ENCODE results near the gene ADAMTS10.
"Not testable (repeated sequence)": the region's sequence is repeated elsewhere in the genome, so short reads cannot be mapped to it uniquely, and the experiment has no call there.

The ADAMTS10 gene

DNA sequence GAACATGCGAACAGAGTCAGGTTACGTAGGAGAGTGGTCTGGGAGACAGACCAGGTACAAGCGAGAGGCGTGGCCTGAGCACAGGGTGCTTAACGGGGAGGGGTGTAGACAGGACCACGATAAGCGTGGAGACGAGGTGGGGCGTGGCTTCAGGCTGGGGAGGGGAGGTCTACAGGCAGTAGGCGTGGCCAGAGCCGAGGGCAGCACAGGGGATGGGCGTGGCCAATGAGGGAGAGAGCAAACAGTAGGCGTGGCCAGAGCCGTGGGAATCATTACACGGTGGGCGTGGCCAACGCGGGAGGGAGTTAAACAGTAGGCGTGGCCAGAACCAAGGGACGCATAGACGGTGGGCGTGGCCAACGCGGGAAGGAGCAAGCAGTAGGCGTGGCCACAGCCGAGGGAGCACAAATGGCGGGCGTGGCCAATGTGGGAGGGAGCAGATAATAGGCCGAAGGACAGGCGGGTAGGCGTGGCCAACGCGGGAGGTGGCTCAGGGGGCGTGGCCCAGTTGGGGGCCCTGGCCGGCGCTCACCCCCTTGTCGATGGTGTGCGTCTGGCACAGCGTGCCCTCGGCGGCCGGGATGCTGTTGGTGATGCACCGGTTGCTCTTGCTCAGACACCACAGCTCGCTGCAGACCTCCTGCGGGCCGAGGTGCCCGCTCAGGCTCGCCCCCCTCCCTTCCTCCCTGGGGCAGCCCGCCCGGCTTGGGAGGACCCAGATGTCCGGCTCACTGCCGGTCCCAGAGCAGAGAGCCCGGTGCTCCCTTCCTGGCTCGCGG, 18.1 kb downstream of the ADAMTS10 start:
- peak; percentile 75 for DNase-seq (ENCODE audit: low read depth)

DNA sequence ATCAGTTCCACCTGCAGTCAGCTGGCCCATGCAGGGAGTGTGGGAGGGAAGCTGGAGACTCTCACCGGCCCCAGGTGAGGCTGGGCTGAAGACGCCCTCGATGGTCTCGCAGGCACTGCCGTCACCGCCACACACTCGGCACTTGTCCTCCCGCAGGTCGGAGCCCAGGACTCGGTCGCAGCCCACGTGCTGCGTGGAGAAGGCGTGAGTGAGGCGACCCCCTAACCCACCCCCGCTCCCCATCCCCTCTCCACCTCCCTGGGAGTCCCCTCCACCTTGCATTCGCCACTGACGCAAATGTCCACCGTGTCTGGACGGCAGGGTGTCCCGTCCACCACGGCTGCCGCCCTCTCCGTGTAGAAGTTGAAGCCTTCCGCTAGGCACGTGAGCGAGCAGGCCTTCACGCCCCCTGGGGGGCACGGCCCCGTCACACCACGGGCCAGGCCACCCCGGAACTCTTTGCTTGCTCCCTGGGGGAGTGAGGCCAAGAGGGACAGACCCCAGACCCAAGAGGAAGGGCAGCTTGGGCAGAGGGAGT, 21.3 kb downstream of the ADAMTS10 start:
- DNase-seq (ENCODE audit: low read depth): no peak

DNA sequence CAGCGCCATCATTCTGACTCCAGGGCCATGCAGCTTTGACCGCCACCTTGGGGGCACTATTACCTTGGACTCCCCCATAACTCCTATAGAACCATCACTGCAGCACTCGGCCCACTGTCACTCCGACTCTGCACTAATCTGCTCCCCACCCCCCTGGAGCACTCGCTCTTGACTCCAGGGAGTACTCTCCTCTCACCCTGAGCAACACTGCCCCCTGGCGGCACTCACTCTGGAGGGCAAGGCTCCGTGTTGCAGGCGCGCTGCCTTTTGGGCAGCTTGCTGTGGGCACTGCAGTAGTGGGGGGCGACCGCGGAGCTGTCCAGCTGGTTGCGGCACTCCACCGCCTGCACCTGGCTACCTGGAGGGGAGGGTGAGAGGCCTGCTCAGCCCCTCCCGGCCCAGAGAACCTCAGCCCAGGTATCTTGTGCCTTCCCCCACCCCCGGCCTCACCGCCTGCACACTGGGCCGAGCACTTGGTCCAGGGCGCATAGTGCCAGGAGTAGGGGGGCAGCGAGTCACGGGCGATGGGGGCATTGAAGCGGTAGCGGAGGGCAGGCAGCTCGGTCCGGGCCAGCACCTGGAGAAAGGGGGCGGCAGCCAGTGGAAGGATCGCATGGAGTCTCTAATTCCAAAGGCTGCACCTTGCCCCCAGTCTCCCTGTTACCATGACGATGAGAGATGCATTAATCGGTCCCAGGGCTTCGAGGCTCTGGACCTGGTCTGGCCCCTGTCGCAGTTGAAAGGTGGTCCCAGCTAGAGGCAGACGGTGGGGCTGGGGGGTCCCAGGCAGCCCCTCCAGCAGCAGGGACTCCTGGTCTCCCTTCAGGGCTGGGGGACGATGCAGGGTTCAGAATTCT, 24.4 kb downstream of the ADAMTS10 start:
- peak; percentile 64 for DNase-seq (ENCODE audit: low read depth)

DNA sequence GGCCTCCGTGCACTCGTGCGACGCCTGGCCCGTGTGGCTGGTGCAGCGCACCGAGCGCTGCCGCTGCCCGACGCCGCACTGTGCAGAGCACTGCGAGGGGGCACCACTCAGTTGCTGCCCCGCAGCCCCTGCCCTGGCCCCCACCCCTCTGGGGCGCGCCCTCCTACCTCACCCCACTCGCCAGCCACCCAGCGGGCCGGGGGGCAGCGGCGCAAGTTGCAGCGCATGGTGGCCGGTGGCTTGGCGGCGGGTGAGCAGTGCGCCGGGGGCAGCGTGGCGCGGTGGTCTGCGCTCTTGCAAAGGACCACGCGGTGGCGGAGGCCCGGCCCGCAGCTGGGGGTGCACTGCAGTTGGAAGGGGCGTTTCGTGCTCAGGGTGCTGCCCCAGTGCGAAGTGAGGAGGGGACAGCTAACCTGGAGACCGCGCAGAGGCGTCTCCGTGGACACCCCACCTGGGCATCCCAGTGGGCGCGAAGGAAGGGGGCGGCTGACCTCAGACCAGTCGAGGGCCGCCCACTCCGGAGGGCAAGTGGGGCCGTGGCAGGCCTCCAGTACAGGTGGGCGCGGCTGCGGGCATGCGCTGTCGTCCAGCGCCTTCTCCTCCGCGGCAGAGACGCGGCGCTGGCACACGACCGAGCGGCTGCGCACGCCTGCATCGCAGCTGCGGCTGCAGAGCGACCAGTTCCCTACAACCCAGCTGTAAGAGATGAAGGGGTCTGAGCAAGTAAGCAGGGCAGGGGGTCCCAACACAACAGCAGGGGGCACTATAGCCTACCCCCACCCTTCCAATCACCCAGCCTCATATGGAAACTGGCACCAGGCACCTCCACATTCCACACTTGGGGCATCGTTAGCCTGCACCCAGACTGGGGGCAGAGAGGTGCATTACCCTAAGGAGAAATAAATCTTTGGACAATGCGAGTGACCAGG, 25.3 kb downstream of the ADAMTS10 start:
- DNase-seq (ENCODE audit: low read depth): no peak

DNA sequence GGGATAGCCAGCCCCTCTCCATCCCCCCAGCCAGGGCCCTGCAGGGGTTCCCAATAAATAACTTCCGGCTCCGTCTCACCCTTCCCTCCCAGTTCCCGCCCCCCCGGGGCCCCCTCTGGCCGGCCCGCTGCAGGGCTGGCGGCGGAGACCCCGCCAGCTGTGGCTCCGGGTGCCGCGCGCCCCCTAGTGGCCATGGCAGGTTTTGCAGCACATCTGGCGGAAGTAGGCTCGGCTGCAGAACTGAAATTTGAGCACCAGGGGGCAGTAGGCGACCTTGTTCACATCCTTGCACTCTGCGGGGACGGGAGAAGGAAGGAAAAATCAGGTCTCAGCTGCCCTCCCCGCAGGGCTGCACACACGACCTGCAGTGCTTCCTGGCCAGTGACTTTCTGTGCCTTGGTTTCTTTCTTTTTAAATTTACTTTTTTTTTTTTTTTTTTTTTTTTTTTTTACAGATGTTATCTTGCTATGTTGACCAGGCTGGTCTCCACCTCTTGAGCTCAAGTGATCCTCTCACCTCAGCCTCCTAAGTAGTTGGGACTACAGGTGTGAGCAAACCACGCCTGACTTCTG, 29.7 kb downstream of the ADAMTS10 start:
- DNase-seq (ENCODE audit: low read depth): peak; percentile 79

DNA sequence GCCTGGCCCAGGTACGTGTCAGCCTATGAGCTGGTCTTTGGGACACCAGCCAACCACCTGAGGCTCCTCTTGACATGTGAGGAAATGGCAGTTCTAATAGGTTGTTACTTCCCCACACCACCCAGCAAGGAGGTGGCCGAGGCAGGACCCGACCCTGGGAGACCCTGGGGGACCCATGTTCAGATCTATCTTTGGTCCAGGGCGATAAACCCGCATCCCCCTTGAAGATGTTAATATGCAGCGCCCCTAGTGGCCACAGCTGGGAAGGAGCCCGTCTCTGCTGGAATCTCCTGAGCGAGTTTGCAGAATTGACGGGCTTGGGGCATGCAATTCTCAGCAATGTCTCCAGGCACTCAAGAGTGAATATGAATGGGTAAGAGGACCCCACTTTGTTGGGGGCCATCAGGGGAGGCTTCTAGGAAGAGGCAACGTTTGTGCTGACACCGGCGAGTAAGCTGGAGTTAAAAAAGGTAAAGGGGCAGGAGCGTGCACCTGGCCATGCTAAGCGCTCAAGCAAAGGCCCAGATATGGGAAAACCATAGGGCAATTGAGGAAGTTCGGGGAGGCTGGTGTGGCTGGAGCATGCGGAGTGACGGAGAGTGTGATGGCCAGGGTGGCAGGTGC, 31.8 kb downstream of the ADAMTS10 start:
- DNase-seq (ENCODE audit: low read depth): peak; percentile 77

DNA sequence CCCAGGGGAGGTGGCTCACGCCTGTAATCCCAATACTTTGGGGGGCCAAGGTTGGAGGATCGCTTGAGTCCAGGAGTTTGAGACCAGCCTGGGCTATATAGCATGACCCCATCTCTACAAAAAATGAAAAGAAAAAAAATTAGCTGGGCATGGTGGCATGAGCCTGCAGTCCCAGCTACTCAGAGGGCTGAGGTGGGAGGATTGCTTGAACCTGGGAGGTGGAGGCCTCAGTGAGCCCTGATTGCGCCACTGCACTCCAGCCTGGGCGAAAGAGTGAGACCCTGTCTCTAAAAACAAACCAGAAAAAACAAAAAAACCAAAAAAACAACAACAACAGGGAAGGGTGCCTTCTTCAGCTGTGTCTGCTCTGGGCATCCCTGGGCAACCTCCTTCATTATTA, 32.8 kb downstream of the ADAMTS10 start:
- no peak for DNase-seq (ENCODE audit: low read depth)

DNA sequence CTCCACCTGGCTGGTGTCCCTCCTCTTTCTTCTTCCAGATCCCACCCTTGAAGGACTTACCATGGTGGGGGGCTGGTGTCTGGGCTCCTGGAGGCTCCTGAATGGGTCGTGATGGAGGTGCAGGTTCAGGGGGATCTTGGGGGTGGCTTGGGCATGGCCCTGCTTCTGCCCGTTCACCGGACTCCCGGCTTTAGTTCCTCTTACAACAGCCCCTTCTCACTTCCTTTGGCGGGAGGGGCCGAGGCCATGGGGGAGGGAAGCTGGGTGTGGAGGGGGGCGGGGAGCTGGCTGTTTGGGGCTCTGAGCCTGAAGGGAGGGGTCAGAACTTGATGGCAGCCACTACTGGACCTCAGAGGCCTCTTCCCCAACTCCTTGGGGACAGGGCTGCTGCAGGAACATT, 33.3 kb downstream of the ADAMTS10 start, which contains the start of gene MYO1F:
Gene MYO1F, minus strand, starts transcription at position 196 of the 400 bp plus-strand sequence. Its CDS starts 133 bp downstream, at position 63.
- no peak for DNase-seq (ENCODE audit: low read depth)

DNA sequence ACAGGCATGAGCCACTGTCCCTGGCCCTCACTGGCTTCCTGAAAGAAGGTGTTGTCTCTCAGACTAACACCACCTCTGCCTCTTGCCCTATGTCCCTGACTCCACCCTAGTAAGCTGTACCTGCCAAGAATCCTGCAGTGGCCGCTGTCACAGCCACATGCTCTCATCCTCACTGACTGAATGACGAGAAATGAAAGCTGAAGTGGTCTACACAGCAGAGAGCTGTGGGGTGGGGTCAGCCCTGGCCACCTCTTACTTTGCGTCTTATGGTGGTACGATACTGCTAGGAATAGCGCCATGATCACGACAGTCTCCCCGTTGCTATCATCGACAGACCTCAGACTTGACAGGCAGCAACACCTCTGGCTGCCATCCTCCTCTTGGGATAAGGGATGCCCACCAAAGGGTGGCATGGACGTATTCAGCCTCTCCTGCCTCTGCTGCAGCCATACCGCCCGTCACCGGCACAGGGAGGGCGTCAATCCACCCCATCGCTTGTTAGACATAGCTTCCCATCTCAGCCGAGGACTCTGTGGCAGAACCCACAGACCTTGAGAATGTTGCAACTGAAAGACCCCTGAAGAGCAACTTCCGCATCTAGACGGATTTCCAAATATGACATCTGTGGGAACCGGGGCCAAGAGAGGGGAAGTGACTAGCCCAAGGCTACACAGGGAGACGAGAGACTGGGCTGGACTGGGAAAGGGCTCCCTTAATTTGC, 34.1 kb downstream of the ADAMTS10 start:
- DNase-seq (ENCODE audit: low read depth): no peak

DNA sequence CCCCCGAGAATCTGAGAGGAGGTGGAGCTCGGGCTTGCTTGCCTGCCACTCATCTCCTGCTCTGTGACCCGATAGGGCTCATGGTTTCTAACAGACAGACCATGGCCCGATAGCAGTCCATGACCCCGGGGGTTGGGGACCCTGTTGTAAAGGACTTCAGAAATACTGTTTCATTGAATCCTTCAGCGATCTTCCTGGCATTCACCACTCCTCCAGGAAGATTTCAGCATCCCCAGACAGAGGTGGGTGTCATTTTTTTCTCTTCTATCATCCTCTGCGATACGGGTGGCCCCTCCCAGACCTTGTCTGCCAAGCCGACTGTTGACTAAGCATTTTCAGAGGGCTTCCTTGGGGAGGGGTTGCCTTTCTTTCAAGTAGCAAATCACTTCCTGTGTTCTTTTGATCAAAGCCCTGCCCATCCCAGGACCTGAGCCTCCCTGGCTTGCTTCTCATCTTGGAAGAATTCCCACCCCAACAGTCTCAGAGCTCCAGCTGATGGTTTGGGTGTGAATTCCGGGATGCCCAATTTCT, 35.0 kb downstream of the ADAMTS10 start:
- DNase-seq (ENCODE audit: low read depth): peak; percentile 35

DNA sequence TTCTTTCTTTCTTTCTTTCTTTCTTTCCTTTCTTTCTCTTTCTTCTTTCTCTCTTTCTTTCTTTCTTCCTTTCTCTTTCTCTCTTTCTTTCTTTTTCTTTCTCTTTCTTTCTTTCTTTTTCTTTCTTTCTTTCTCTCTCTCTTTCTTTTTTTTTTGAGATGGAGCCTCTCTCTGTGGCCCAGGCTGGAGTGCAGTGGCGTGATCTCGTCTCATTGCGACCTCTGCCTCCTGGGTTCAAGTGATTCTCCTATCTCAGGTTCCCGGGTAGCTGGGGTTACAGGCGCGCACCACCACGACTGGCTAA, 35.9 kb downstream of the ADAMTS10 start:
- DNase-seq (ENCODE audit: low read depth): not testable (repeated sequence)

DNA sequence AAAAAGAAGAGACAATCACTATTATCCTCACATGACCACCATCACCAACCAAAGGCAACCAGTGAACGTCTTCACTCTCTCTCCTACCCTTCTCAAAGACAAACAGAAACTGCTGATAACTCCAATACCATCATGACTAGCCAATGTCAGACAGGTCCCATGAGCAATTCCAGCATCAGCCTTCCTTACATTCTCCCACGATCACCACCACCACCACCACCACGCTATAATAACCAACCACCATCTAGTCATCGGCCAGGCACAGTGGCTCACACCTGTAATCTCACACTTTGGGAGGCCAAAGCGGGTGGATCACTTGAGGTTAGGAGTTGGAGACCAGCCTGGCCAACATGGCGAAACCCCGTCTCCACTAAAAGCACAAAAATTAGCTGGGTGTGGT, 37.2 kb downstream of the ADAMTS10 start:
- DNase-seq (ENCODE audit: low read depth): no peak

DNA sequence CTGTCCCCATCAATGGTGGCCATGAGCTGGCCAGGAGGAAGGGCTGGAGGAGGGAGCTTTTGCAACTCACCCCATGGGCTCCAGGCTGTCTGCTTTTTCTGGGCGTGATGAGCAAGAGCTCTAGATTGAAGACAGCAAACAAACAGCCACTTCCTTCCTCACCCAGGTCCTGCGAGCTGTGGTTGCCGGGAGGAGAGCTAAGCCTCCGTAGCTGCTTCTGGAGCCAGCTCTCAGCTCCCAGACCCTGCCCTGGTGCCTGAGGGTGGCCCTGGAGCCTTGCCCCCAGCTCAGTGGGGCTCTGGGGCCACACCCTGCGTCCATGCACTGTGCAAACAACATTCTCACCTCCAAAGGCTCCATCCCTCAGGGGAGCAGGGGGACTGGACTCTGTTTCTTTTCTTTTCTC, 39.5 kb downstream of the ADAMTS10 start:
- peak; percentile 91 for DNase-seq (ENCODE audit: low read depth)

DNA sequence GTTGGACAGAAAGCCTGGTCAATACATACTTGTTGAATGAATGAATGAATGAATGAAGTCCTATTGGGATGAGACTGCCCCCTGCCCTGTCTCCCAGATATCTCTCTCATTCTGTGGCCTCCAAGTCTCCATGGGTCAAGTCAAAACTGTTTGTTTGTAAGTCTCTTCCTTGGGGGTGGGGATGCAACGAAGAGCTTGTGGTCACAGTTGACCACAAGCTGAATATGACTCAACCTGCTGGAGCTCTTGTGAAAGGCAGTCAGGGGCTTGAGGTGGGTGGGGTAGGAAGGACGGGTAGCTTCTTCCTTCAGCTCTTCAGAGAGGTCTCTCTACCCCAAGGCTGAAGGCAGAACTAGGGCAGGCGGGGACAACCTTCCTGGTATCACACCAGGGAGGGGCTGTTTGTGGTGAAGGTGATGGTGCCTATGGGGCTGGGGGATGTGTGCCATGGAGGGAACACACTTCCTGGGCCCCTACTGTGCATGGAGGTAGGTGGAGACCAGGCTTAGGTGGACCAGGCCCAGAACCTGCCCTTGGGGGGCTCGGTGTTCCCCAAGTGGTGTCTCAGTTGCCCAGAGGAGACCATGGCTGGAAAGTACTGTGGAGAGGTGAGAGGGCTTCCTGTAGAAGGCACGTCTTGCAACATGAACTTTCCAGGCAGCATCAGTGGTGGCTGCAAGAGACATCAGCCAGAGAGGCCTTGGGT, 41.3 kb downstream of the ADAMTS10 start:
- peak; percentile 96 for DNase-seq (ENCODE audit: low read depth)

DNA sequence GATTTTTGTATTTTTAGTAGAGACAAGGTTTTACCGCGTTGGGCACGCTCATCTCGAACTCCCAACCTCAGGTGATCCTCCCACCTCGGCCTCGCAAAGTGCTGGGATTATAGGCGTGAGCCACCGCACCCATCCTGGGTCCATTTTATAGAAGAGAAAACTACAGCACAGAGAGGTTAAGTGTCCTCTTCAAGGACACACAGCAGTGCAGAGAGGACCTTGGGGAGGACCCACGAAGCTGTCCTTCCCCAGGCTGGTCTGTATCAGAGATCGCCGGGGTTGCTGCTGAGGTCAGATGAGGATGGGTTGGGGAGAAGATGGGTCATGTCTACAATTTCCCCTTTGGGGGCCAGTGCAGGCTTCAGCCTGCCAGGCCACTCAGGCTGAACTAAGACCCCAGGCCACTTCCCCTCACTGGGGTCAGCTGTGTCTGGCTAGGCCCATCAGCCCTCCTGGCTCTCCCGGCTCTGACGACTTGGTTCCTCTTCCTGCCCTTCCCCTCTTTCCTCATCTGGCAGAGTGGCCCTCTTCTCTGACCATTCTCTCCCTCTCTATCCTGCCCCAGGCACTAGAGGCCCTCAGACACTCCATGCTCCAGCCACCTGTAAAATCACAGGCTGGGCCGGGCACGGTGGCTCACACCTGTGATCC, 42.9 kb downstream of the ADAMTS10 start:
- DNase-seq (ENCODE audit: low read depth): no peak

DNA sequence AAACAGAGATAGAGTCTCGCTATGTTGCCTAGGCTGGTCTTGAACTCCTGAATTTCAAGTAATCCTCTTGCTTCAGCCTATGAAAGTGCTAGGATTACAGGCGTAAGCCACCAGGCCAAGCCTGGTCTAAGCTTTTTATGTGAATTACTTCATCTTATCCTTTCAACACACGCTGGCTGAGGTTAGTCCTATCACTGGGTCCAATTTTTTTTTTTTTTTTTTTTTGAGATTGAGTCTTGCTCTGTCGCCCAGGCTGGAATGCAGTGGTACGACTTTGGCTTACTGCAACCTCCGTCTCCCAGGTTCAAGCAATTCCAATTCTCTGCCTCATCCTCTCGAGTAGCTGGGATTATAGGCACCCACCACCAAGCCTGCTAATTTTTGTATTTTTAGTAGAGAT, 43.7 kb downstream of the ADAMTS10 start:
- no peak for DNase-seq (ENCODE audit: low read depth)

DNA sequence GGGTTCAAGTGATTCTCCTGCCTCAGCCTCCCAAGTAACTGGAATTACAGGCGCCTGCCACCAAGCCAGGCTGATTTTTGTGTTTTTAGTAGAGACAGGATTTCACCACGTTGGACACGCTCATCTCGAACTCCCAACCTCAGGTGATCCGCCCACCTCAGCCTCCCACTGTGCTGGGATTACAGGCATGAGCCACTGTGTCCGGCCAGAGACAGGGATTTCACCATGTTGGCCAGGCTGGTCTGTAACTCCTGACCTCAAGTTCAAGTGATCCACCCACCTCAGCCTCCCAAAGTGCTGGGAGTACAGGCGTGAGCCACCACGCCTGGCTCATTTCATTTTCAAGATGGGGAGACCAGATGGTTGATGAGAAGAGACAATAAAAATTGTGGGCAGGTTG, 45.6 kb downstream of the ADAMTS10 start:
- not testable (repeated sequence) for DNase-seq (ENCODE audit: low read depth)

DNA sequence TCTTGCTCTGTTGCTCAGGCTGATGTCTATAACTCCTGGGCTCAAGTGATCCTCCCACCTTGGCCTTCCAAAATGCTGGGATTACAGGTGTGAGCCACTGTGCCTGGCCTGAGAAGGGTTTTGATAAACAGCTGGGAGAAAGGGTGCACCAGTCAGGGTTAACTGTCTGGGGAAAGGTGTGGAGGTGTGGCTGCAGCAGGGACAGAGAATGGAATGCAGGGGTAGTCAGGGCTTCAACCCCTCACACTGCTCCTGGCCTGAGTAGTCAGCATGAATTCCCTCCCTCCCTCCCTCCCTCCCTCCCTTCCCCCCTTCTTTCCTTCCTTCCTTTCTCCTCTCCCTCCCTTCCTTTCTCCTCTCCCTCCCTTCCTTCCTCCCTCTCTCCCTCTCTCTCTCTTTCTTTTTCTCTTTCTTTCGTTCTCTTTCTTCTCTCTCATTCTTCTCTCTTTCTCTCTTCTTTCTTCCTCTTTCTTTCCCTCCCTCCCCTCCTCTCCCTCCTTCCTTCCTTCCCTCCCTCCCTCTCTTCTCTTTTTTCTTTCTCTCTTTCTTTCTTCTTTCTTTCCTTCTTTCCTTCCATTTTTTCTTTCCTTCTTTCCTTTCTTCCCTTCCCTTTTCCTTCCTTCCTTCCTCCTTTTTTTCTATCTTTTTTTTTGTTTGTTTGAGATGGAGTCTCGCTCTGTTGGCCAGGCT, 49.3 kb downstream of the ADAMTS10 start:
- no peak for DNase-seq (ENCODE audit: low read depth)
